ENCODE measurements around the gene ST6GALNAC6.

The ST6GALNAC6 gene

GRCh38 chr9:127860260-127860659 is 39.1 kb downstream of the ST6GALNAC6 start:
- Histone ChIP-seq H3K27me3 (no peaks in the 10 kb centered on the region), H3K4me1 (ENCODE audit: control insufficient read depth in 1 of 2, insufficient read depth in 1 of 2, low read depth in 1 of 2, low read length in 1 of 2) (peaks cover 25 to 26% of the 10 kb centered on the region in 2 experiments), H3K36me3 (no peaks in the 10 kb centered on the region), H3K4me3 (ENCODE audit: low read depth in 1 of 2, low read length in 1 of 2) (no peak overlapping the region), H3K27ac (no peak overlapping the region), H3K9me3 (no peaks in the 10 kb centered on the region)
- no peak for TF ChIP-seq CTCF (IDR thresholded peaks at IDR 0.05)

- TF ChIP-seq CTCF (IDR thresholded peaks at IDR 0.05): no peak
- H3K27ac ChIP-seq: no peak overlapping the region
- H3K9me3 ChIP-seq: no peaks in the 10 kb centered on the region
- H3K4me3 ChIP-seq (ENCODE audit: low read depth in 1 of 2, low read length in 1 of 2): no peak overlapping the region
- H3K27me3 ChIP-seq: peaks cover 15% of the 10 kb centered on the region
- no peaks in the 10 kb centered on the region for H3K36me3 ChIP-seq
- peaks cover 33 to 34% of the 10 kb centered on the region in 2 experiments for H3K4me1 ChIP-seq (ENCODE audit: control insufficient read depth in 1 of 2, insufficient read depth in 1 of 2, low read depth in 1 of 2, low read length in 1 of 2)
Observed at GRCh38 chr9:127858041-127858512, 41.3 kb downstream of the ST6GALNAC6 start.

GRCh38 chr9:127857278-127857677 is 42.1 kb downstream of the ST6GALNAC6 start:
- Histone ChIP-seq H3K4me1 (ENCODE audit: control insufficient read depth in 1 of 2, insufficient read depth in 1 of 2, low read depth in 1 of 2, low read length in 1 of 2) (peaks cover 25 to 26% of the 10 kb centered on the region in 2 experiments), H3K27me3 (peaks cover 15% of the 10 kb centered on the region), H3K9me3 (no peaks in the 10 kb centered on the region), H3K36me3 (no peaks in the 10 kb centered on the region), H3K4me3 (ENCODE audit: low read depth in 1 of 2, low read length in 1 of 2) (no peak overlapping the region), H3K27ac (no peak overlapping the region)
- no peak for TF ChIP-seq CTCF (IDR thresholded peaks at IDR 0.05)

- Histone ChIP-seq H3K4me3 (ENCODE audit: low read depth in 1 of 2, low read length in 1 of 2) (no peak overlapping the region), H3K27me3 (peaks cover 15% of the 10 kb centered on the region), H3K9me3 (no peaks in the 10 kb centered on the region), H3K4me1 (ENCODE audit: control insufficient read depth in 1 of 2, insufficient read depth in 1 of 2, low read depth in 1 of 2, low read length in 1 of 2) (peaks cover 20 to 21% of the 10 kb centered on the region in 2 experiments), H3K36me3 (no peaks in the 10 kb centered on the region), H3K27ac (no peak overlapping the region)
- TF ChIP-seq CTCF (IDR thresholded peaks at IDR 0.05): no peak
Observed at GRCh38 chr9:127856729-127857116, 42.7 kb downstream of the ST6GALNAC6 start.

- H3K4me3 ChIP-seq (ENCODE audit: low read depth in 1 of 2, low read length in 1 of 2): no peak overlapping the region
- no peak overlapping the region for H3K27ac ChIP-seq
- no peaks in the 10 kb centered on the region for H3K9me3 ChIP-seq
- peaks cover 15% of the 10 kb centered on the region for H3K27me3 ChIP-seq
- no peaks in the 10 kb centered on the region for H3K36me3 ChIP-seq
- no peak for TF ChIP-seq CTCF (IDR thresholded peaks at IDR 0.05)
- peaks cover 15 to 16% of the 10 kb centered on the region in 2 experiments for H3K4me1 ChIP-seq (ENCODE audit: control insufficient read depth in 1 of 2, insufficient read depth in 1 of 2, low read depth in 1 of 2, low read length in 1 of 2)
Observed at GRCh38 chr9:127856094-127856728, 43.2 kb downstream of the ST6GALNAC6 start.

Measured in neutrophil (primary cell).